ENCODE measurements around the gene CD79B. TPM values are rescaled to one million over a fixed set of nuclear protein-coding genes. Genes with fewer than 3 reads are reported as not detected.
A peak's percentile ranks its signal among the peaks of the same experiment; 100 is the strongest.

CD79B gene
- total and polyA plus RNA-seq, 9 of the 15 experiments (the other 6 are each of a cell fraction or from before 2014, with no cell fraction given) = 0.15 to 0.62 (median 0.44) TPM; not detected in 2

- Histone ChIP-seq H3K27ac (ENCODE audit: extremely low read depth, low read depth, low read length) (no peak overlapping the region), H3K79me2 (ENCODE audit: control insufficient read depth, insufficient read depth, low read length) (no peaks in the 10 kb centered on the region), H3K27me3 (ENCODE audit: control insufficient read depth in 2 of 2, insufficient read depth in 2 of 2, low read length in 2 of 2) (peaks cover 13 to 34% of the 10 kb centered on the region in 2 experiments; a peak in 4 of 5 replicates), H2AFZ (ENCODE audit: low read depth, low read length) (no peak overlapping the region), H4K20me1 (replicated peaks; ENCODE audit: control insufficient read depth, insufficient read depth, low read length) (0 out of 2 replicates have a peak, but pooled peaks cover 8% of the 10 kb centered on the region), H3K9ac (ENCODE audit: insufficient read depth in 1 of 2, low read depth in 2 of 2, low read length in 2 of 2) (peak overlapping the region in 1 of 2 experiments; percentile 22; a peak in 1 of 4 replicates), H3K4me2 (ENCODE audit: insufficient read depth, low read length) (no peak overlapping the region), H3K4me1 (replicated peaks in 1 of 2; ENCODE audit: control insufficient read depth in 2 of 2, insufficient read depth in 2 of 2, low read length in 2 of 2) (0 out of 5 replicates have a peak, but pooled peaks cover 0 to 4% of the 10 kb centered on the region in 2 experiments), H3K4me3 (no peak overlapping the region), H3K9me1 (ENCODE audit: control insufficient read depth, insufficient read depth, low read length) (no peaks in the 10 kb centered on the region), H3K9me3 (replicated peaks; ENCODE audit: control insufficient read depth, insufficient read depth, low read depth, low read length) (no peaks in the 10 kb centered on the region), H3K36me3 (ENCODE audit: control insufficient read depth, insufficient read depth, low read length) (no peaks in the 10 kb centered on the region)
- FAIRE-seq (no peak), ATAC-seq (no peak), DNase-seq (ENCODE audit: extremely low read depth in 1 of 4, low spot score in 3 of 4) (no peak)
- CTCF ChIA-PET (ENCODE audit: low intra/inter-chr PET ratio) = no interaction called here
- TF ChIP-seq SPI1 (IDR thresholded peaks at IDR 0.05; ENCODE audit: borderline replicate concordance, low read depth, low read length) (peak; percentile 69; the same call in 1 of the 2 replicates), LCOR (CRISPR knock-in tag; IDR thresholded peaks at IDR 0.05) (no peak), ZBTB11 (CRISPR knock-in tag; IDR thresholded peaks at IDR 0.05) (peak in 1 of 3 experiments; percentile 16; a peak in 1 of 6 replicates)
- WGBS (ENCODE audit: insufficient coverage, low coverage, missing lambda C conversion rate) = 31% methylated on average over 11 of the region's 11 CpGs
- BruUV-seq (replicated peaks) = no TSS peak
- in situ Hi-C loops (cut with MboI) (no loop called here), intact Hi-C loops (cut with micrococcal nuclease) (no loop called here)
- POLR2A ChIA-PET = interaction anchor here (0.6 to 1.1 kb wide), 2 partner anchors 10 to 359 kb away, joined by 3 read pairs; no protein-coding TSS in a partner anchor
Measured at GRCh38 chr17:63954402-63955063, 22.4 kb upstream of the CD79B start.
